Ammon's horn (tissue), 1 donor: ENCODE data around the gene ZNF85.
"Not testable (repeated sequence)": the region's sequence is repeated elsewhere in the genome, so short reads cannot be mapped to it uniquely, and the experiment has no call there.

Experiments used
- DNase-seq: peaks from one replicate; pipeline ENCODE4 v3.0.0-alpha.2; 2016; ENCODE audit warnings: low spot score

ZNF85 gene

GRCh38 chr19:20923077-20923871 lies at the start of gene ZNF85:
Gene ZNF85, plus strand, starts transcription at chr19:20923251. Its CDS starts 150 bp downstream, at chr19:20923401.
- peak; percentile 96 for DNase-seq

GRCh38 chr19:20879501-20879900 lies 43.5 kb upstream of the ZNF85 start:
- no peak for DNase-seq

- no peak for DNase-seq
Observed at GRCh38 chr19:20912973-20913372, 10.1 kb upstream of the ZNF85 start.

DNA sequence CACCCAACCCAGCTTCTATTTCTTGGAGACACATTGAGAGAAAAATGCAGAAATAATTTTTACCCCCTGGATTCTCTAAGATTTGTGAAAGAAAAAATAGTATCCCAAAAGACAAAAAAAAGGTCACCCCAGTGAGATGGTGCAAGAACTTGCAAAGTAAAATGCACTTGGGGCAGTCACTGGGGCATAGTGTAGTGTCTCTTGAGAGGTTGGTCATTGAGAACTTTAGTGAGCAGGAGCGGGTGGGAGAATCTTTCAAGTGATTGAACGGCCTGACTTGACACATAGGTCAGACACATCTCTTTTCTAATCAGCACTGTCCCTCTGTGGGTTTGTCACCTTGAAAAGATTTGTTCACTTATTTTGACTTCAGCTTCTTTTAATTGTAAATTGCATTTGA lies 2.4 kb downstream of the ZNF85 start:
- DNase-seq = no peak

GRCh38 chr19:20926796-20927195 lies 3.7 kb downstream of the ZNF85 start:
- DNase-seq = no peak

- DNase-seq = no peak
Observed at GRCh38 chr19:20928371-20928770, 5.3 kb downstream of the ZNF85 start.

DNA sequence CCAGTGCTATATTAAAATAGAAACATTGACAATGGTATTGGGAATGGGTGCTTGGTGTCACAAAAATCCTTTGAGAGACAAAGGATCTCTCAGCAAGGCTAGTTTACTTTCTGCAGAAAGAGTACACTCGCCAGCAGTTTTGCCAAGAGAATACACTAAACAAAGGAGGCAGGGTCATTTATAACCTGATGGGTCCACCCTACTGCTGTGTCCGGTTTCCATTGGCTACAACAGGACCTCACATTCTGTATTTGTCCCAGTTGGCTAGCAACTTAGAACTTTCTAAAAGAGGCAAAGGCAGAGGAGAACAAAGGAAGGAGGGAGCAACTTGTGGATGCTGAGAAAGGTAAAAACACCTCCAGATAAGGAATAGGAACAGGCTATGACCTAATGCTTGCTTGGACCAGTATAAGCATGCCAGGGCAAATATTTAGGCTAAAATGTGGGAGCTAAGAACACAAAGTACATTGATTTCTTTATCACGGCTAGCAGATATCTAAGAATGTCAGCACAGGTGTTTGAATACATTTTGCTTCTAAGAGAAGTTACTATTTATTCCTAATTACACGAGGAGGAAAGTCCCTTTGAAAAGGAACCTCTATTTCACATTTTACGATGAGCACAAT lies 13.4 kb downstream of the ZNF85 start:
- DNase-seq = not testable (repeated sequence)

DNA sequence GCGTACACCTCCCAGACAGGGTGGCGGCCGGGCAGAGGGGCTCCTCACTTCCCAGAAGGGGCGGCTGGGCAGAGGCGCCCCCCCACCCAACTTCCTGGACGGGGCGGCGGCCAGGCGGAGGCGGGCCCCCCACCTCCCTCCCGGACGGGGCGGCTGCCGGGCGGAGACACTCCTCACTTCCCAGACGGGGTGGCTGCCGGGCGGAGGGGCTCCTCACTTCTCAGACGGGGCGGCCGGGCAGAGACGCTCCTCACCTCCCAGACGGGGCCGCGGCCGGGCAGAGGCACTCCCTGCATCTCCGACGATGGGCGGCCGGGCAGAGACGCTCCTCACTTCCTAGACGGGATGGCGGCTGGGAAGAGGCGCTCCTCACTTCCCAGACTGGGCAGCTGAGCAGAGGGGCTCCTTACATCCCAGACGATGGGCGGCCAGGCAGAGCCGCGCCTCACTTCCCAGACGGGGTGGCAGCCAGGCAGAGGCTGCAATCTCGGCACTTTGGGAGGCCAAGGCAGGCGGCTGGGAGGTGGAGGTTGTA lies 29.6 kb downstream of the ZNF85 start:
- not testable (repeated sequence) for DNase-seq

DNA sequence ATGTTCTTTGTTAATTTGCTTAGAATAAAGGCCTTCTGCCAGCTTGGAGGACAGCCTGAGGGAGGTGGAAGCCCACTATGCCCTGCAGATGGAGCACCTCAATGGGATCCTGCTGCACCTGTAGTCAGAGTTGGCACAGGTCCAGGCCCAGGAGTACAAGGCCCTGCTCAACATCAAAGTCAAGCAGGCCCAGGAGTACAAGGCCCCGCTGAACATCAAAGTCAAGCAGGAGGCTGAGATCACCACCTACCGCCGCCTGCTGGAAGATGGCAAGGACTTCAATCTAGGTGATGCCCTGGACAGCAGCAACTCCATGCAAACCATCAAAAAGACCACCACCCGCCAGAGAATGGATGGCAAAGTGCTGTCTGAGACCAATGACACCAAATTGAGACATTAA lies 41.7 kb downstream of the ZNF85 start:
- DNase-seq = no peak

DNA sequence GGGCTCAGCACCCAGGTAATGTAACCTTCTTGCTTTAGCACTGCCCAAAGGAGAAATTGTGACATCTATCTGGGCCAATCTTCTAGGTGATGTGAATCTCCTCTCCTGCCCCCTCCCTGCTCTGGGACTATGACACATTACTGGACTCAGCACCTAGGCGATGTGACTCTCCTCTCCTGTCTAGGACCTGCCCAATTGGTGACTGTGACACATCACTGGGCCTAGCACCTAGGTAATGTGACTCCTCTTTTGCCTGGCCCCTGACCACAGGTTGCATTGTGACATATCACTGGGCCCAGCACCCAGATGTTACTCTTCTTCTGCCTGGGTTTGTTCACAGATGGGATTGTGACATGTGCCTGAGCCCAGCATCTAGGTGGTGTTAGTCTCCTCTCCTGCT lies 45.0 kb downstream of the ZNF85 start:
- DNase-seq = no peak

DNA sequence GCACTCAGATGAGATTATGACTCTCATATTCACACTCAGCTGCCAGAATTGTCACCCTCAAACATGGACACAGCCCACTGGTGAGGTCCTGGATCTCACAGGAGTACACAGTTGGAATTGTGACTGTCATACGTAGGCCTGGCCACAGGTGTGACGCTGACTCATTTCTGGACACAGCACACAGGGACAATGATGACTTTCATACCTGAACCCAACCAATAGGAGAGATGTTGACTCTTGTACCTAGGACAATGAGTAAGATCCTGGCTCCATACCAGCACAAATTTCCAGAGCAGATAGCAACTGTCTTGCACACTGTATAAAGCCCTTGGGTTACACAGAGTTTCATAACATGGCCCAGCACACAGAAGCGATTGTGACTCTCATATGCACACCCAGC lies 46.4 kb downstream of the ZNF85 start:
- DNase-seq = no peak

DNA sequence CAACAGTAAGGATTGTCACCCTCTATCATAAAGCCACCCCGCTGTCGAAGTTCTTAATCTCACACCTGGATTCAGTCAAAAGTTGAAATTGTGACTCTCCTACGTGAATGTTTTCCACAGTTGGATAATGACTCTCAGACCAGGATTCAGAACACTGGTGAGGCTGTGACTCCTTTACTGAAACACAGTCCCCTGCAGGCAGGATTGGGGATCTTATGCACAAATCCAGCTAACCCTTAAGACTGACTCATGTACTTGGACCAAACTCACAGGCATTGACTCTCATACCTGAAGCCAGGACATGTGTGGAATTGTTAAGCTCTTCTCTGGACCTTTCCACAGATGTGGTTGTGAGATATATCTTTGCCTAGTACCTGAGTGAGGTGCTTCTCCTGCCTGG lies 46.8 kb downstream of the ZNF85 start:
- no peak for DNase-seq

DNA sequence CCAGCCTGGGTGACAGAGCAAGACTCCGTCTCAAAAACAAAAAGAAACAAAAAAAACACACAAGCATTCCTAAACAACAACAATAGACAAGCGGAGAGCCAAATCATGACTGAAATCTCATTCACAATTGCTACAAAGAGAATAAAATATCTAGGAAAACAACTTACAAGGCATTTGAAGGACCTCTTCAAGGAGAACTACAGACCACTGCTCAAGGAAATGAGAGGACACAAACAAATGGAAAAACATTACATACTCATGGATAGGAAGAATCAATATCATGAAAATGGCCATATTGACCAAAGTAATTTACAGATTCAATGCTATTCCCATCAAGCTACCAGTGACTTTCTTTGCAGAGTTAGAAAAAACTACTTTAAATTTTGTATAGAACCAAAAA lies 69.7 kb downstream of the ZNF85 start:
- not testable (repeated sequence) for DNase-seq

DNA sequence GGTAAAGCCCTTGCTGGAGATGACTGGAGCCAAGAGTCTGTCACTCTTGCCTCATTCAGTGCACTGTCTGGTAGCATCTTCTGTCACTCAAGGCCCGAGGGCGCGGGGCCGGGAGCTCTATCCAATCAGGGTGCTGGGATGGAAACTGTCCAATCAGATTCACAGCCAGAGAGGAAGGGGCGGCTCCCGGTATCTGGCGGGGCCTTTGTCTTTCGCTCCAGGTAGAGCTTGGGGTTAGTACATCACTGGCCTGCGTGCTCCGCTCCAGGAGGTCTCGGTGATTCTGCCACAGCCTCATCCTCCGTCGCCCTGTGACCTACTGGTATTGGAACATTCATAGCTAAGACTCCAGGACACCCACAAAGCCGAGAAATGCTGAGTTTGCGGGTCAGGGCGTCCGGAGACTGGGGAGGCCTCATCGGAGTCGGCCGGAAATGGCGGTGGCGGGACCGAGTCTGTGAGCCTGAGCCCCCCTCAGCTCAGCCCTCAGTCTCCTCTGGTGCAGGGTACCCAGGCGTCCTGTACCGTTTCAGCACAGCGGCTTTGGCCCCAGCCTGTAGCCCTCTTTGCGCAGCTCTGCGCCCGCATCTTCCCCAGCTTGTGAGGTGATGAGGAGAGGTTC lies 76.8 kb downstream of the ZNF85 start:
- peak; percentile 97 for DNase-seq
